Stimulated activated naive B cell treated with anti-CD40 and anti-IgM and Interleukin-4, amounts not matched to agents 10 μg/mL and 1 μg/mL and 100 μg/mL, for 72 hours (primary cell): ENCODE measurements around the gene TENM4.

ENCODE experiments used
- ATAC-seq, 2 donors: fragments of 150-1000 bp; cut with Tn5 transposase; replicated peaks; 2 replicates each; pipeline ENCODE4 v1.10.0; 2021; ENCODE audit warnings: moderate library complexity in 1 of 2
- DNase-seq: peaks from one replicate; pipeline ENCODE4 v3.0.0; 2021
- H3K27ac Mint-ChIP-seq: one replicate; pipeline ENCODE4 v1.8.0; 2022; ENCODE audit warnings: mild to moderate bottlenecking, mixed read lengths
- H3K27me3 Mint-ChIP-seq, 2 donors: one replicate each; pipeline ENCODE4 v1.8.0; 2022; ENCODE audit warnings: mixed read lengths in 2 of 2
- H3K36me3 Mint-ChIP-seq, 2 donors: one replicate each; pipeline ENCODE4 v1.8.0; 2022; ENCODE audit warnings: mixed read lengths in 2 of 2, mild to moderate bottlenecking in 1 of 2
- H3K4me1 Mint-ChIP-seq, 2 donors: one replicate each; pipeline ENCODE4 v1.8.0; 2022; ENCODE audit warnings: mixed read lengths in 2 of 2, mild to moderate bottlenecking in 1 of 2
- H3K4me3 Mint-ChIP-seq, 2 donors: one replicate each; pipeline ENCODE4 v1.8.0; 2022; ENCODE audit warnings: mild to moderate bottlenecking in 2 of 2, mixed read lengths in 2 of 2, moderate library complexity in 1 of 2
- H3K9me3 Mint-ChIP-seq, 2 donors: one replicate each; pipeline ENCODE4 v1.8.0; 2022; ENCODE audit warnings: mixed read lengths in 2 of 2, mild to moderate bottlenecking in 1 of 2

The TENM4 gene

GRCh38 chr11:79352349-79352703 is 88.5 kb downstream of the TENM4 start:
- H3K4me1 Mint-ChIP-seq, result no peaks in the 10 kb centered on the region
- peaks cover 0 to 15% of the 10 kb centered on the region in 2 donors for H3K27me3 Mint-ChIP-seq
- H3K27ac Mint-ChIP-seq, result no peak overlapping the region
- no peak for DNase-seq
- no peaks in the 10 kb centered on the region for H3K36me3 Mint-ChIP-seq
- no peak overlapping the region for H3K4me3 Mint-ChIP-seq
- ATAC-seq, result no peak
- peaks cover 0 to 4% of the 10 kb centered on the region in 2 donors for H3K9me3 Mint-ChIP-seq

- no peak overlapping the region for H3K27ac Mint-ChIP-seq
- no peaks in the 10 kb centered on the region for H3K4me1 Mint-ChIP-seq
- DNase-seq (no peak), ATAC-seq (no peak)
- peaks cover 0 to 15% of the 10 kb centered on the region in 2 donors for H3K27me3 Mint-ChIP-seq
- H3K9me3 Mint-ChIP-seq, result peaks cover 0 to 4% of the 10 kb centered on the region in 2 donors
- no peak overlapping the region for H3K4me3 Mint-ChIP-seq
- no peaks in the 10 kb centered on the region for H3K36me3 Mint-ChIP-seq
These were observed 91.7 kb downstream of the TENM4 start for GRCh38 chr11:79348976-79349682.

- peaks cover 0 to 4% of the 10 kb centered on the region in 2 donors for H3K9me3 Mint-ChIP-seq
- no peak overlapping the region for H3K27ac Mint-ChIP-seq
- H3K27me3 Mint-ChIP-seq, result peaks cover 4 to 11% of the 10 kb centered on the region in 2 donors
- no peak for ATAC-seq
- H3K4me1 Mint-ChIP-seq, result no peaks in the 10 kb centered on the region
- no peaks in the 10 kb centered on the region for H3K36me3 Mint-ChIP-seq
- no peak for DNase-seq
- no peak overlapping the region for H3K4me3 Mint-ChIP-seq
These were observed 94.8 kb downstream of the TENM4 start for GRCh38 chr11:79346021-79346420.

GRCh38 chr11:79344753-79345294 is 96.0 kb downstream of the TENM4 start:
- DNase-seq, result no peak
- Mint-ChIP-seq H3K36me3 (no peaks in the 10 kb centered on the region), H3K9me3 (peaks cover 0 to 1% of the 10 kb centered on the region in 2 donors), H3K27ac (no peak overlapping the region), H3K4me3 (no peak overlapping the region), H3K27me3 (peaks cover 4 to 5% of the 10 kb centered on the region in 2 donors), H3K4me1 (no peaks in the 10 kb centered on the region)
- ATAC-seq, result no peak

- Mint-ChIP-seq H3K36me3 (no peaks in the 10 kb centered on the region), H3K4me3 (no peak overlapping the region), H3K4me1 (no peaks in the 10 kb centered on the region), H3K27ac (no peak overlapping the region), H3K9me3 (no peaks in the 10 kb centered on the region), H3K27me3 (peaks cover 5 to 9% of the 10 kb centered on the region in 2 donors)
- ATAC-seq (no peak), DNase-seq (no peak)
These were observed 98.1 kb downstream of the TENM4 start for GRCh38 chr11:79342686-79343085.

GRCh38 chr11:79342236-79342635 is 98.6 kb downstream of the TENM4 start:
- DNase-seq (no peak), ATAC-seq (no peak)
- Mint-ChIP-seq H3K4me3 (no peak overlapping the region), H3K9me3 (no peaks in the 10 kb centered on the region), H3K36me3 (no peaks in the 10 kb centered on the region), H3K27ac (no peak overlapping the region), H3K4me1 (no peaks in the 10 kb centered on the region), H3K27me3 (peaks cover 5 to 9% of the 10 kb centered on the region in 2 donors)

GRCh38 chr11:79340535-79340934 is 100.3 kb downstream of the TENM4 start:
- Mint-ChIP-seq H3K4me1 (no peaks in the 10 kb centered on the region), H3K9me3 (no peaks in the 10 kb centered on the region), H3K36me3 (no peaks in the 10 kb centered on the region), H3K4me3 (no peak overlapping the region), H3K27ac (no peak overlapping the region), H3K27me3 (peaks cover 5 to 9% of the 10 kb centered on the region in 2 donors)
- ATAC-seq (no peak), DNase-seq (no peak)

GRCh38 chr11:79336797-79337517 is 103.9 kb downstream of the TENM4 start:
- H3K27me3 Mint-ChIP-seq, result peaks cover 2 to 6% of the 10 kb centered on the region in 2 donors

GRCh38 chr11:79335681-79336080 is 105.1 kb downstream of the TENM4 start:
- Mint-ChIP-seq H3K36me3 (no peaks in the 10 kb centered on the region), H3K4me3 (no peak overlapping the region), H3K4me1 (no peaks in the 10 kb centered on the region), H3K9me3 (no peaks in the 10 kb centered on the region), H3K27me3 (peaks cover 0 to 7% of the 10 kb centered on the region in 2 donors), H3K27ac (no peak overlapping the region)
- no peak for ATAC-seq
- DNase-seq, result no peak

More at GRCh38 chr11:79336797-79337517, 103.9 kb downstream of the TENM4 start:
- no peak overlapping the region for H3K27ac Mint-ChIP-seq
- H3K36me3 Mint-ChIP-seq, result no peaks in the 10 kb centered on the region
- H3K9me3 Mint-ChIP-seq, result no peaks in the 10 kb centered on the region
- ATAC-seq, result no peak
- H3K4me1 Mint-ChIP-seq, result no peaks in the 10 kb centered on the region
- DNase-seq, result no peak
- H3K4me3 Mint-ChIP-seq, result no peak overlapping the region

GRCh38 chr11:79333355-79333754 is 107.5 kb downstream of the TENM4 start:
- no peak overlapping the region for H3K4me3 Mint-ChIP-seq
- H3K4me1 Mint-ChIP-seq, result no peaks in the 10 kb centered on the region
- DNase-seq (no peak), ATAC-seq (no peak)
- no peaks in the 10 kb centered on the region for H3K36me3 Mint-ChIP-seq
- no peak overlapping the region for H3K27ac Mint-ChIP-seq
- H3K27me3 Mint-ChIP-seq, result peaks cover 0 to 3% of the 10 kb centered on the region in 2 donors
- H3K9me3 Mint-ChIP-seq, result no peaks in the 10 kb centered on the region

- H3K27me3 Mint-ChIP-seq, result peaks cover 0 to 3% of the 10 kb centered on the region in 2 donors
- no peak overlapping the region for H3K27ac Mint-ChIP-seq
- H3K9me3 Mint-ChIP-seq, result no peaks in the 10 kb centered on the region
- no peak for ATAC-seq
- no peak overlapping the region for H3K4me3 Mint-ChIP-seq
- H3K36me3 Mint-ChIP-seq, result no peaks in the 10 kb centered on the region
- no peak for DNase-seq
- H3K4me1 Mint-ChIP-seq, result no peaks in the 10 kb centered on the region
These were observed 108.8 kb downstream of the TENM4 start for GRCh38 chr11:79332017-79332416.

- Mint-ChIP-seq H3K4me3 (no peak overlapping the region), H3K27me3 (peaks cover 0 to 3% of the 10 kb centered on the region in 2 donors), H3K27ac (no peak overlapping the region), H3K9me3 (no peaks in the 10 kb centered on the region), H3K4me1 (no peaks in the 10 kb centered on the region), H3K36me3 (no peaks in the 10 kb centered on the region)
- DNase-seq, result no peak
- ATAC-seq, result no peak
These were observed 109.5 kb downstream of the TENM4 start for GRCh38 chr11:79331203-79331901.

GRCh38 chr11:79330651-79331050 is 110.2 kb downstream of the TENM4 start:
- no peaks in the 10 kb centered on the region for H3K4me1 Mint-ChIP-seq
- DNase-seq, result no peak
- H3K27ac Mint-ChIP-seq, result no peak overlapping the region
- no peaks in the 10 kb centered on the region for H3K36me3 Mint-ChIP-seq
- H3K9me3 Mint-ChIP-seq, result no peaks in the 10 kb centered on the region
- no peak overlapping the region for H3K4me3 Mint-ChIP-seq
- H3K27me3 Mint-ChIP-seq, result peaks cover 0 to 3% of the 10 kb centered on the region in 2 donors
- no peak for ATAC-seq

- Mint-ChIP-seq H3K9me3 (no peaks in the 10 kb centered on the region), H3K27ac (no peak overlapping the region), H3K27me3 (peaks cover 0 to 3% of the 10 kb centered on the region in 2 donors), H3K36me3 (no peaks in the 10 kb centered on the region), H3K4me1 (no peaks in the 10 kb centered on the region), H3K4me3 (no peak overlapping the region)
- DNase-seq (no peak), ATAC-seq (no peak)
These were observed 111.3 kb downstream of the TENM4 start for GRCh38 chr11:79329561-79329960.
